SIG-M5 (cell line): Measurements from ENCODE around the gene IFT81.

Source experiments
- DNase-seq: peaks from one replicate; lab custom pipeline; 2025; lab: John Stamatoyannopoulos, UW

Gene IFT81

GRCh38 chr12:110124269-110124995 lies at the start of gene IFT81:
TSS of gene IFT81 (plus strand) at chr12:110124357. CDS start at chr12:110127381, 3,024 bp downstream.
- DNase-seq: peak; percentile 40

GRCh38 chr12:110075880-110076279 lies 48.3 kb upstream of the IFT81 start:
- DNase-seq: no peak

GRCh38 chr12:110077800-110078199 lies 46.4 kb upstream of the IFT81 start:
- no peak for DNase-seq

- DNase-seq: no peak
Measured at GRCh38 chr12:110079477-110080400, 44.4 kb upstream of the IFT81 start.

GRCh38 chr12:110080410-110080809 lies 43.7 kb upstream of the IFT81 start:
- no peak for DNase-seq

- DNase-seq: no peak
Measured at GRCh38 chr12:110084314-110085015, 39.7 kb upstream of the IFT81 start.

GRCh38 chr12:110088216-110088615 lies 35.9 kb upstream of the IFT81 start:
- peak; percentile 58 for DNase-seq

GRCh38 chr12:110088936-110089335 lies 35.2 kb upstream of the IFT81 start:
- no peak for DNase-seq

GRCh38 chr12:110090266-110091135 lies 33.7 kb upstream of the IFT81 start:
- DNase-seq: no peak

GRCh38 chr12:110091136-110091711 lies 32.9 kb upstream of the IFT81 start:
- no peak for DNase-seq

- no peak for DNase-seq
Measured at GRCh38 chr12:110093631-110094311, 30.4 kb upstream of the IFT81 start.

- peak; percentile 94 for DNase-seq
Measured at GRCh38 chr12:110100315-110100970, 23.7 kb upstream of the IFT81 start.

GRCh38 chr12:110102255-110102654 lies 21.9 kb upstream of the IFT81 start:
- no peak for DNase-seq

GRCh38 chr12:110104188-110105094 lies 19.7 kb upstream of the IFT81 start:
- no peak for DNase-seq

- DNase-seq: no peak
Measured at GRCh38 chr12:110105159-110105558, 19.0 kb upstream of the IFT81 start.

GRCh38 chr12:110105986-110106385 lies 18.2 kb upstream of the IFT81 start:
- no peak for DNase-seq

GRCh38 chr12:110107369-110108281 lies 16.5 kb upstream of the IFT81 start:
- no peak for DNase-seq
